ENCODE measurements around the gene LRP6.

DNA sequence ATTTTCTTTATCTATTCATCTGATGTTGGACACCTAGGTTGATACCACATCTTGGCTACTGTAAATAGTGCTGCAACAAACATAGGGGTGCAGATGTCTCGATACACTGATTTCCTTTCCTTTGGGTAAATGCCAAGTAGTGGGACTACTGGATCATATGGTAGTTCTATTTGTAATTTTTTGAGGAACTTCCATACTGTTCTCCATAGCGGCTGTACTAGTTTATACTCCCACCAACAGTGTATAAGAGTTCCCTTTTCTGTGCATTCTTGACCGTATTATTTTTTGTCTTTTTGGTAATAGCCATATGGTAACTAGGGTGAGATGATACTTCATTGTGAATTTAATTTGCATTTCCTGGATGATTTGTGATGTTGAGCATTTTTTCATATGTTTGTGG, 71.8 kb downstream of the LRP6 start:
- TF ChIP-seq, protein P1, sequence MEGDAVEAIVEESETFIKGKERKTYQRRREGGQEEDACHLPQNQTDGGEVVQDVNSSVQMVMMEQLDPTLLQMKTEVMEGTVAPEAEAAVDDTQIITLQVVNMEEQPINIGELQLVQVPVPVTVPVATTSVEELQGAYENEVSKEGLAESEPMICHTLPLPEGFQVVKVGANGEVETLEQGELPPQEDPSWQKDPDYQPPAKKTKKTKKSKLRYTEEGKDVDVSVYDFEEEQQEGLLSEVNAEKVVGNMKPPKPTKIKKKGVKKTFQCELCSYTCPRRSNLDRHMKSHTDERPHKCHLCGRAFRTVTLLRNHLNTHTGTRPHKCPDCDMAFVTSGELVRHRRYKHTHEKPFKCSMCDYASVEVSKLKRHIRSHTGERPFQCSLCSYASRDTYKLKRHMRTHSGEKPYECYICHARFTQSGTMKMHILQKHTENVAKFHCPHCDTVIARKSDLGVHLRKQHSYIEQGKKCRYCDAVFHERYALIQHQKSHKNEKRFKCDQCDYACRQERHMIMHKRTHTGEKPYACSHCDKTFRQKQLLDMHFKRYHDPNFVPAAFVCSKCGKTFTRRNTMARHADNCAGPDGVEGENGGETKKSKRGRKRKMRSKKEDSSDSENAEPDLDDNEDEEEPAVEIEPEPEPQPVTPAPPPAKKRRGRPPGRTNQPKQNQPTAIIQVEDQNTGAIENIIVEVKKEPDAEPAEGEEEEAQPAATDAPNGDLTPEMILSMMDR (IDR thresholded peaks at IDR 0.05), result no peak
- TF ChIP-seq POLR2A (IDR thresholded peaks at IDR 0.05), result no peak
- TF ChIP-seq EP300 (IDR thresholded peaks at IDR 0.05), result no peak

Data from ovary (tissue), 3 donors.